ENCODE measurements around the gene AHI1.

Gene AHI1

GRCh38 chr6:135354407-135354806, 143.1 kb downstream of the AHI1 start:
- no peak for TF ChIP-seq CTCF (IDR thresholded peaks at IDR 0.05)

GRCh38 chr6:135353113-135353512, 144.4 kb downstream of the AHI1 start:
- no peak for TF ChIP-seq CTCF (IDR thresholded peaks at IDR 0.05)

GRCh38 chr6:135351635-135352034, 145.9 kb downstream of the AHI1 start:
- TF ChIP-seq CTCF (IDR thresholded peaks at IDR 0.05), result no peak

GRCh38 chr6:135347887-135348286, 149.7 kb downstream of the AHI1 start:
- no peak for TF ChIP-seq CTCF (IDR thresholded peaks at IDR 0.05)

- no peak for TF ChIP-seq CTCF (IDR thresholded peaks at IDR 0.05)
These were observed 150.8 kb downstream of the AHI1 start for GRCh38 chr6:135346747-135347146.

- TF ChIP-seq CTCF (IDR thresholded peaks at IDR 0.05), result no peak
These were observed 153.0 kb downstream of the AHI1 start for GRCh38 chr6:135344526-135344925.

- TF ChIP-seq CTCF (IDR thresholded peaks at IDR 0.05), result no peak
These were observed 163.4 kb downstream of the AHI1 start for GRCh38 chr6:135334169-135334568.

GRCh38 chr6:135331002-135331401, 166.5 kb downstream of the AHI1 start:
- no peak for TF ChIP-seq CTCF (IDR thresholded peaks at IDR 0.05)

All from LNCAP (cell line).